H9 (cell line): ENCODE results near the gene STK17B. TPM values are rescaled to one million over a fixed set of nuclear protein-coding genes. Genes with fewer than 3 reads are reported as not detected.

Experiments used
- DNase-seq: peaks from one replicate; pipeline ENCODE4 v3.0.0-alpha.2; 2017
- H2AFZ ChIP-seq: one replicate; pipeline ENCODE4 v1.6.1; 2013; ENCODE audit warnings: mild to moderate bottlenecking, low read length, control low read depth, moderate library complexity
- H2AK5ac ChIP-seq: 2 replicates; pipeline ENCODE4 v1.6.1; 2013; ENCODE audit warnings: low read length, control low read depth, mixed read lengths; ENCODE audit not compliant: insufficient read length
- H2BK120ac ChIP-seq: one replicate; pipeline ENCODE4 v1.6.1; 2013; ENCODE audit warnings: low read depth, mild to moderate bottlenecking, low read length, control low read depth, inconsistent platforms; ENCODE audit not compliant: poor library complexity, severe bottlenecking
- H2BK12ac ChIP-seq: 2 replicates; pipeline ENCODE4 v1.6.1; 2013; ENCODE audit warnings: low read length, control low read depth, mixed read lengths, low read depth; ENCODE audit not compliant: insufficient read length
- H2BK15ac ChIP-seq: 2 replicates; pipeline ENCODE4 v1.6.1; 2013; ENCODE audit warnings: low read depth, low read length, control low read depth
- H2BK20ac ChIP-seq: one replicate; pipeline ENCODE4 v1.6.1; 2013; ENCODE audit warnings: low read depth, mild to moderate bottlenecking, low read length, control low read depth, inconsistent platforms; ENCODE audit not compliant: poor library complexity, severe bottlenecking
- H2BK5ac ChIP-seq: 2 replicates; pipeline ENCODE4 v1.6.1; 2013; ENCODE audit warnings: low read length, control low read depth, mixed read lengths; ENCODE audit not compliant: insufficient read length
- H3K14ac ChIP-seq: 2 replicates; pipeline ENCODE4 v1.6.1; 2013; ENCODE audit warnings: low read length, control low read depth; ENCODE audit not compliant: insufficient read depth
- H3K18ac ChIP-seq: 2 replicates; pipeline ENCODE4 v1.6.1; 2013; ENCODE audit warnings: low read depth, mild to moderate bottlenecking, mixed read lengths, low read length, control low read depth; ENCODE audit not compliant: insufficient read length
- H3K23ac ChIP-seq: 2 replicates; pipeline ENCODE4 v1.6.1; 2013; ENCODE audit warnings: low read length, control low read depth, mixed read lengths, low read depth; ENCODE audit not compliant: insufficient read length
- H3K23me2 ChIP-seq: 2 replicates; pipeline ENCODE4 v1.6.1; 2013; ENCODE audit warnings: low read depth, mild to moderate bottlenecking, mixed read lengths, low read length, control low read depth; ENCODE audit not compliant: insufficient read length, poor library complexity, severe bottlenecking
- H3K27ac ChIP-seq: 2 replicates; pipeline ENCODE4 v1.5.1; 2013; ENCODE audit warnings: low read length, control low read depth, mixed read lengths, low read depth; ENCODE audit not compliant: insufficient read length
- H3K27me3 ChIP-seq: 2 replicates; pipeline ENCODE4 v1.6.1; 2013; ENCODE audit warnings: low read length, control low read depth, inconsistent platforms; ENCODE audit not compliant: insufficient read depth
- H3K4ac ChIP-seq: 2 replicates; pipeline ENCODE4 v1.6.1; 2013; ENCODE audit warnings: low read depth, mild to moderate bottlenecking, control low read depth, inconsistent platforms, low read length, moderate library complexity
- H3K4me1 ChIP-seq: 2 replicates; pipeline ENCODE4 v1.6.1; 2013; ENCODE audit warnings: low read length, control low read depth, inconsistent platforms; ENCODE audit not compliant: insufficient read depth
- H3K4me2 ChIP-seq: 2 replicates; pipeline ENCODE4 v1.6.1; 2013; ENCODE audit warnings: low read length, control low read depth, mixed read lengths; ENCODE audit not compliant: insufficient read length, insufficient read depth
- H3K56ac ChIP-seq: 2 replicates; pipeline ENCODE4 v1.6.1; 2013; ENCODE audit warnings: low read depth, mild to moderate bottlenecking, mixed read lengths, low read length, control low read depth; ENCODE audit not compliant: insufficient read length
- H3K79me1 ChIP-seq: 2 replicates; pipeline ENCODE4 v1.6.1; 2013; ENCODE audit warnings: low read depth, mild to moderate bottlenecking, moderate library complexity, low read length, control low read depth, inconsistent platforms; ENCODE audit not compliant: insufficient read depth, poor library complexity, severe bottlenecking
- H3K79me2 ChIP-seq: 2 replicates; pipeline ENCODE4 v1.6.1; 2013; ENCODE audit warnings: low read length, control low read depth, inconsistent platforms; ENCODE audit not compliant: insufficient read depth
- H3K9ac ChIP-seq: 2 replicates; pipeline ENCODE4 v1.6.1; 2013; ENCODE audit warnings: low read length, control low read depth, mixed read lengths; ENCODE audit not compliant: insufficient read length; ENCODE audit errors: extremely low read depth
- H3K9me3 ChIP-seq: one replicate; pipeline ENCODE4 v1.6.1; 2013; ENCODE audit warnings: low read depth, low read length, inconsistent platforms; ENCODE audit not compliant: control insufficient read depth
- H3T11ph ChIP-seq: one replicate; pipeline ENCODE4 v1.6.1; 2013; ENCODE audit warnings: mild to moderate bottlenecking, low read length, control low read depth, inconsistent platforms
- H4K20me1 ChIP-seq: one replicate; pipeline ENCODE4 v1.6.1; 2013; ENCODE audit not compliant: control insufficient read depth, insufficient read length, insufficient read depth
- H4K5ac ChIP-seq: 2 replicates; pipeline ENCODE4 v1.6.1; 2013; ENCODE audit warnings: low read depth, mild to moderate bottlenecking, mixed read lengths, low read length, control low read depth; ENCODE audit not compliant: insufficient read length
- H4K8ac ChIP-seq: replicated peaks from 2 replicates; pipeline ENCODE4 v1.6.1; 2013; ENCODE audit warnings: low read length, control low read depth, mixed read lengths, low read depth; ENCODE audit not compliant: insufficient read length
- H4K91ac ChIP-seq: 2 replicates; pipeline ENCODE4 v1.6.1; 2013; ENCODE audit warnings: low read depth, mild to moderate bottlenecking, moderate library complexity, mixed read lengths, low read length, control low read depth; ENCODE audit not compliant: insufficient read length
- H3K27ac Mint-ChIP-seq, 3 experiments: 2 replicates in 2 of 3; 3 replicates in 1 of 3; pipeline ENCODE4 v1.8.0; 2020 to 2021; ENCODE audit warnings: mixed read lengths in 3 of 3, mild to moderate bottlenecking in 1 of 3, moderate library complexity in 1 of 3
- H3K27me3 Mint-ChIP-seq: 2 replicates; pipeline ENCODE4 v1.8.0; 2021; ENCODE audit warnings: low read depth, mild to moderate bottlenecking, moderate library complexity, mixed read lengths
- H3K36me3 Mint-ChIP-seq, 3 experiments: 2 replicates in 2 of 3; 3 replicates in 1 of 3; pipeline ENCODE4 v1.8.0; 2020 to 2021; ENCODE audit warnings: low read depth in 3 of 3, mixed read lengths in 3 of 3; ENCODE audit not compliant: insufficient read depth in 1 of 3
- H3K4me1 Mint-ChIP-seq, 2 experiments: 2 replicates each; pipeline ENCODE4 v1.8.0; 2020; ENCODE audit warnings: mixed read lengths in 2 of 2
- H3K4me3 Mint-ChIP-seq, 2 experiments: 2 replicates in 1 of 2; 3 replicates in 1 of 2; pipeline ENCODE4 v1.8.0; 2020 to 2021; ENCODE audit warnings: mild to moderate bottlenecking in 2 of 2, mixed read lengths in 2 of 2, moderate library complexity in 1 of 2
- H3K9me3 Mint-ChIP-seq, 2 experiments: 2 replicates in 1 of 2; 3 replicates in 1 of 2; pipeline ENCODE4 v1.8.0; 2020; ENCODE audit warnings: mild to moderate bottlenecking in 2 of 2, mixed read lengths in 2 of 2, moderate library complexity in 1 of 2
- CTCF ChIP-seq: fragments of 200-600 bp; sonication (generic); conservative IDR thresholded peaks from 3 replicates; pipeline ENCODE4 v1.8.0; 2021; ENCODE audit warnings: antibody characterized with exemption, mild to moderate bottlenecking
- WGBS: extraction: QIAGEN DNeasy Blood & Tissue Kit; methylation state at CpG from one replicate; pipeline ENCODE4 v1.1.7; 2013; ENCODE audit warnings: missing lambda C conversion rate, low lambda C conversion rate, mixed read lengths; ENCODE audit not compliant: insufficient read length; ENCODE audit errors: extremely low coverage; 5-methylcytosine and 5-hydroxymethylcytosine counted together
- total RNA-seq: library from RNA; stranded (reverse); gene quantifications from 2 replicates; pipeline ENCODE4 v1.2.1, GENCODE V29; 2021

Gene STK17B
- total RNA-seq, 1 experiment from 2014 or later = 6.1 TPM

GRCh38 chr2:196149948-196150347 is 21.4 kb downstream of the STK17B start:
- Mint-ChIP-seq H3K4me1 (no peaks in the 10 kb centered on the region), H3K27ac (no peak overlapping the region; a peak in 1 of 7 replicates)
- no CpG with 5 or more reads among the region's 3 CpGs for WGBS

More at GRCh38 chr2:196149948-196150347, 21.4 kb downstream of the STK17B start:
- Histone ChIP-seq H4K20me1 (no peaks in the 10 kb centered on the region), H4K8ac (no peak overlapping the region), H3K9me3 (no peaks in the 10 kb centered on the region), H3K23me2 (no peaks in the 10 kb centered on the region), H3K4me1 (no peaks in the 10 kb centered on the region), H2BK15ac (no peak overlapping the region), H3K4me2 (no peak overlapping the region), H2AFZ (no peak overlapping the region), H3K27ac (no peak overlapping the region), H3K27me3 (no peaks in the 10 kb centered on the region), H2BK20ac (no peak overlapping the region), H2BK12ac (no peak overlapping the region), H3K4ac (no peak overlapping the region), H4K91ac (no peak overlapping the region), H3K14ac (no peak overlapping the region), H3T11ph (no peak overlapping the region), H3K79me1 (no peaks in the 10 kb centered on the region), H3K9ac (no peak overlapping the region), H3K79me2 (no peaks in the 10 kb centered on the region), H3K56ac (no peak overlapping the region), H4K5ac (no peak overlapping the region), H3K18ac (no peak overlapping the region), H3K23ac (no peak overlapping the region), H2BK120ac (no peak overlapping the region), H2BK5ac (no peak overlapping the region), H2AK5ac (no peak overlapping the region)
- TF ChIP-seq CTCF = no peak
- Mint-ChIP-seq H3K36me3 (peaks cover 18 to 40% (median 33%) of the 10 kb centered on the region in 3 experiments), H3K27me3 (no peaks in the 10 kb centered on the region), H3K4me3 (no peak overlapping the region), H3K9me3 (no peaks in the 10 kb centered on the region)
- DNase-seq = no peak
